B cell (primary cell): Measurements from ENCODE around the gene EPB41L1. TPM values are rescaled to one million over a fixed set of nuclear protein-coding genes. Genes with fewer than 3 reads are reported as not detected.

ENCODE experiments used
- ATAC-seq: fragments of 200-7000 bp; cut with Tn5 transposase; one replicate; pipeline ENCODE4 v1.10.0; 2021; ENCODE audit warnings: low read depth, mild to moderate bottlenecking, moderate number of reproducible peaks, moderate library complexity
- CTCF ChIA-PET: fragments of 350-600 bp; sonication (Branson Sonifier 250); formaldehyde crosslinking; loops from one replicate; lab custom pipeline; 2021; ENCODE audit warnings: antibody characterized with exemption, inconsistent platforms; lab: Charles Lee
- POLR2A ChIA-PET: fragments of 350-600 bp; sonication (Branson Sonifier 250); formaldehyde crosslinking; loops from one replicate; lab custom pipeline; 2021; ENCODE audit warnings: antibody characterized with exemption; lab: Charles Lee
- DNase-seq: peaks from one replicate; pipeline ENCODE4 v3.0.0; 2013
- H2AFZ ChIP-seq: 2 replicates; pipeline ENCODE4 v1.6.1; 2012; ENCODE audit warnings: mild to moderate bottlenecking, low read depth, low read length; ENCODE audit not compliant: insufficient read depth, poor library complexity, severe bottlenecking
- H3K27ac ChIP-seq, 2 donors: 1 replicate in 1 of 2; 2 replicates in 1 of 2; pipeline ENCODE4 v1.5.1; 2012 to 2013; ENCODE audit warnings: low read length in 2 of 2, mild to moderate bottlenecking in 2 of 2, moderate library complexity in 1 of 2
- H3K27me3 ChIP-seq, 4 experiments: fragments of 200-600 bp in 1 of 4; sonication (generic) in 1 of 4; replicated peaks in 1 of 4; 1 replicate in 2 of 4; 2 replicates in 2 of 4; pipeline versions ENCODE4 v1.6.1 to v1.7.0; 2013 to 2016; ENCODE audit warnings: low read length in 3 of 4, mild to moderate bottlenecking in 2 of 4, mixed read lengths in 1 of 4, moderate library complexity in 1 of 4; ENCODE audit not compliant: insufficient read depth in 4 of 4, control insufficient read depth in 3 of 4; ENCODE audit errors: control extremely low read depth in 1 of 4
- H3K36me3 ChIP-seq, 2 experiments: replicated peaks in 1 of 2; 1 replicate in 1 of 2; 2 replicates in 1 of 2; pipeline versions ENCODE4 v1.6.1 to v1.7.1; 2013; ENCODE audit warnings: low read length in 1 of 2; ENCODE audit not compliant: insufficient read depth in 2 of 2, control insufficient read depth in 1 of 2; ENCODE audit errors: control extremely low read depth in 1 of 2, extremely low read depth in 1 of 2
- H3K4me1 ChIP-seq, 2 donors: fragments of 200-600 bp in 1 of 2; sonication (generic) in 1 of 2; 1 replicate in 1 of 2; 2 replicates in 1 of 2; pipeline versions ENCODE4 v1.5.1 to v1.6.1; 2013 to 2017; ENCODE audit warnings: low read length in 2 of 2; ENCODE audit not compliant: control insufficient read depth in 2 of 2, insufficient read depth in 2 of 2
- H3K4me2 ChIP-seq: replicated peaks from 2 replicates; pipeline ENCODE3; 2012; ENCODE audit warnings: mild to moderate bottlenecking, low read depth, low read length; ENCODE audit not compliant: poor library complexity, severe bottlenecking
- H3K4me3 ChIP-seq, 5 experiments: fragments of 200-600 bp in 1 of 5; sonication (generic) in 1 of 5; 1 replicate in 3 of 5; 2 replicates in 2 of 5; pipeline versions ENCODE4 v1.5.1 to v1.7.0; 2011 to 2016; ENCODE audit warnings: low read length in 4 of 5, mild to moderate bottlenecking in 4 of 5, low read depth in 2 of 5, control low read depth in 1 of 5, moderate library complexity in 1 of 5; ENCODE audit not compliant: insufficient read depth in 1 of 5; ENCODE audit errors: control extremely low read depth in 1 of 5, extremely low read depth in 1 of 5
- H3K79me2 ChIP-seq: fragments of 200-600 bp; sonication (generic); one replicate; pipeline ENCODE4 v1.6.0; 2016; ENCODE audit warnings: low read length; ENCODE audit not compliant: control insufficient read depth, insufficient read depth
- H3K9ac ChIP-seq: fragments of 200-600 bp; sonication (generic); 2 replicates; pipeline ENCODE4 v1.6.1; 2017; ENCODE audit warnings: mild to moderate bottlenecking, low read length, moderate library complexity
- H3K9me3 ChIP-seq, 3 donors: one replicate each; pipeline versions ENCODE4 v1.6.1 to v1.7.1; 2013; ENCODE audit warnings: low read length in 2 of 3; ENCODE audit not compliant: control insufficient read depth in 2 of 3, insufficient read depth in 1 of 3; ENCODE audit errors: control extremely low read depth in 1 of 3
- H4K20me1 ChIP-seq: 2 replicates; pipeline ENCODE4 v1.6.0; 2012; ENCODE audit warnings: mild to moderate bottlenecking, low read length; ENCODE audit not compliant: insufficient read depth, control insufficient read depth, poor library complexity, severe bottlenecking
- H3K27ac Mint-ChIP-seq: one replicate; pipeline ENCODE4 v1.8.0; 2021; ENCODE audit warnings: mixed read lengths
- H3K27me3 Mint-ChIP-seq: one replicate; pipeline ENCODE4 v1.8.0; 2021; ENCODE audit warnings: mixed read lengths
- H3K4me1 Mint-ChIP-seq: one replicate; pipeline ENCODE4 v1.8.0; 2021; ENCODE audit warnings: mixed read lengths
- H3K4me3 Mint-ChIP-seq: one replicate; pipeline ENCODE4 v1.8.0; 2021; ENCODE audit warnings: mixed read lengths
- H3K9me3 Mint-ChIP-seq: one replicate; pipeline ENCODE4 v1.8.0; 2022; ENCODE audit warnings: mixed read lengths; ENCODE audit not compliant: insufficient read depth
- EZH2 ChIP-seq: IDR thresholded peaks from 2 replicates; pipeline ENCODE4 v1.6.1; 2012; ENCODE audit warnings: borderline replicate concordance, low read depth, mild to moderate bottlenecking, moderate library complexity, low read length; ENCODE audit not compliant: insufficient read depth, poor library complexity, severe bottlenecking
- WGBS: methylation state at CpG from one replicate; pipeline ENCODE4 v1.1.5; 2013; ENCODE audit warnings: missing lambda C conversion rate; ENCODE audit not compliant: insufficient coverage; 5-methylcytosine and 5-hydroxymethylcytosine counted together
- intact Hi-C: fragments of 100-400 bp; cut with micrococcal nuclease; formaldehyde crosslinking; loops from one replicate; pipeline ENCODE4 v1.10.0; 2022
- polyA plus RNA-seq: library from polyadenylated mRNA; depleted of rRNA; stranded (reverse); fragments of >200 nt; gene quantifications from 2 replicates; pipeline ENCODE4 v1.2.3, GENCODE V29; 2012
- total RNA-seq, 2 donors: library from RNA; stranded (reverse); fragments of 120-200 nt in 1 of 2; gene quantifications; 1 replicate in 1 of 2; 2 replicates in 1 of 2; pipeline versions ENCODE4 v1.2.3 to v1.2.4, GENCODE V29; 2013 to 2022
- TF ChIP-seq, protein P1 (sequence below): fragments of 200-600 bp; IDR thresholded peaks from one replicate; pipeline ENCODE4 v1.8.0; 2022; ENCODE audit warnings: antibody characterized with exemption, mild to moderate bottlenecking

The EPB41L1 gene
- total and polyA plus RNA-seq, 2 donors (not counting 1 experiment from before 2014, with no cell fraction given) = 0.12 to 1.3 TPM

DNA sequence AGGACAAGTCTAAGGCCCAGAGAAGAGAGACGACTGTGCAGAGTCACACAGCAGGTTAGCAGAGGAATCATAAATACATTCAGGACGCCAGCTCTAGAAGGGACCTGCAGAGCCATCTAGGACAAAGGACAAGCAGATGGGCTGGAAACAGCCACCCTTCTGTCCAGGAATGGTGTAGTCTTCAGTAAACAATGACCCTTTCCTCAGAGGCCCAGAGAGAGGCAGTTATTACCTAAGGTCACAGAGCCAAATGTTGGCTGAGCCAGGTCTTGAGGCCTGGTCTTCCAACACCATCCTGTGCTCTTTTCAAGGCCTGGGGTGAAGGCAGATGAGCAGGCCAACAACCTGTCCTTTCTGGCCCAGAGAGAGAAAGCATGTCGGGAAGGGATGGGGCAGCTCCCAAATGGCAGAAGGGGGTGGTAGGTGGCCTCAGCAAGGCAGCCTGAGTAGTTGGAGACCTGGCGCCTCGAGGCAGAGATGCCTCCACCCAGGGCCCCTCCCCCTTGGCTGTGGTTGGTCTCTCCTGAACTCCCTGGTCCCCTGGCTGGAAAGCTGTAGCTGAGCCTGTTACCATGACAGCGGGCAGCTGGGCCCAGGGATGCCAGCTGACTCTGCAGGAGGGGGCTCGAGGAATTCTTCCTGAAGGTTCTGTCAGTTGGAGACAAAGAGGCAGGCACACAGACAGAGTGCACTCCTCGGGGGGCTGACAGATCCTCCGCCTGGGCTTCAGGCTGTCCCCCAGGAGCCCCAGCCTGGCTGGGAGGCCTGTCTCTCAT is 24.8 kb downstream of the EPB41L1 start:
- Mint-ChIP-seq H3K4me1 (no peaks in the 10 kb centered on the region), H3K4me3 (no peak overlapping the region), H3K27ac (no peak overlapping the region), H3K9me3 (no peaks in the 10 kb centered on the region), H3K27me3 (peaks cover 14% of the 10 kb centered on the region)
- Histone ChIP-seq H4K20me1 (no peaks in the 10 kb centered on the region), H2AFZ (no peak overlapping the region), H3K4me2 (no peak overlapping the region), H3K4me1 (no peaks in the 10 kb centered on the region), H3K9ac (no peak overlapping the region), H3K27me3 (peaks cover 0 to 5% (median 0%) of the 10 kb centered on the region in 4 experiments), H3K9me3 (no peaks in the 10 kb centered on the region), H3K36me3 (no peaks in the 10 kb centered on the region), H3K27ac (no peak overlapping the region), H3K79me2 (no peaks in the 10 kb centered on the region), H3K4me3 (no peak overlapping the region)
- TF ChIP-seq, protein P1, sequence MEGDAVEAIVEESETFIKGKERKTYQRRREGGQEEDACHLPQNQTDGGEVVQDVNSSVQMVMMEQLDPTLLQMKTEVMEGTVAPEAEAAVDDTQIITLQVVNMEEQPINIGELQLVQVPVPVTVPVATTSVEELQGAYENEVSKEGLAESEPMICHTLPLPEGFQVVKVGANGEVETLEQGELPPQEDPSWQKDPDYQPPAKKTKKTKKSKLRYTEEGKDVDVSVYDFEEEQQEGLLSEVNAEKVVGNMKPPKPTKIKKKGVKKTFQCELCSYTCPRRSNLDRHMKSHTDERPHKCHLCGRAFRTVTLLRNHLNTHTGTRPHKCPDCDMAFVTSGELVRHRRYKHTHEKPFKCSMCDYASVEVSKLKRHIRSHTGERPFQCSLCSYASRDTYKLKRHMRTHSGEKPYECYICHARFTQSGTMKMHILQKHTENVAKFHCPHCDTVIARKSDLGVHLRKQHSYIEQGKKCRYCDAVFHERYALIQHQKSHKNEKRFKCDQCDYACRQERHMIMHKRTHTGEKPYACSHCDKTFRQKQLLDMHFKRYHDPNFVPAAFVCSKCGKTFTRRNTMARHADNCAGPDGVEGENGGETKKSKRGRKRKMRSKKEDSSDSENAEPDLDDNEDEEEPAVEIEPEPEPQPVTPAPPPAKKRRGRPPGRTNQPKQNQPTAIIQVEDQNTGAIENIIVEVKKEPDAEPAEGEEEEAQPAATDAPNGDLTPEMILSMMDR = no peak
- TF ChIP-seq EZH2 = no peak
- intact Hi-C loops = no loop called here
- POLR2A ChIA-PET = interaction anchor here (0.6 kb wide), 1 partner anchor 1791 kb away, joined by 3 read pairs; no protein-coding TSS in a partner anchor
- no peak for ATAC-seq
- WGBS = 91% methylated on average over 8 of the region's 9 CpGs
- CTCF ChIA-PET = no interaction called here
- no peak for DNase-seq

DNA sequence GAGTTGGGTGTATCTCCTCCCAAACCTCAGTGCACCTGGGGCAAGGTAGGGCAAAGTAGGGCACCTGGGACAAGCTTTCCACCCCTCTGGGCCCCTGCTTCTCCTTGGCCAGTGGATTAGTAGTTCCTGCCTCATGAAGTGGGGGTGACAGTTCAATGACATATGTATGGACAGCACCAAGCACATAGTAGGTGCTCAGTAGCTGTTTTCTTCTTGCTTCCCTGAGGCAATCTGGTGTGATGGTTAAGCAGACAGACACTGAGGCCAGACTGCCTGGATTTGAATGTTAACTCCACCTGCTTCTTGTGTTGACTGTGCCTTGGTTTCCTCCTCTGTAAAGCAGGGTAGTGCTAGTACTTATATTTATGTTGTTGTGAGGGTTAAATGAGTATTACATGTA is 25.8 kb downstream of the EPB41L1 start:
- Mint-ChIP-seq H3K9me3 (no peaks in the 10 kb centered on the region), H3K27me3 (peaks cover 13% of the 10 kb centered on the region), H3K27ac (no peak overlapping the region), H3K4me3 (no peak overlapping the region), H3K4me1 (no peaks in the 10 kb centered on the region)
- ChIA-PET CTCF (interaction anchor here (0.9 kb wide), 1 partner anchor 22 kb away, joined by 3 read pairs; no protein-coding TSS in a partner anchor), POLR2A (interaction anchor here (0.6 kb wide), 1 partner anchor 1792 kb away, joined by 3 read pairs; no protein-coding TSS in a partner anchor)
- Histone ChIP-seq H3K4me1 (no peaks in the 10 kb centered on the region), H3K79me2 (no peaks in the 10 kb centered on the region), H3K36me3 (no peaks in the 10 kb centered on the region), H4K20me1 (no peaks in the 10 kb centered on the region), H2AFZ (no peak overlapping the region), H3K9me3 (no peaks in the 10 kb centered on the region), H3K4me3 (no peak overlapping the region), H3K27me3 (peaks cover 0 to 5% (median 0%) of the 10 kb centered on the region in 4 experiments), H3K27ac (no peak overlapping the region), H3K9ac (no peak overlapping the region), H3K4me2 (no peak overlapping the region)
- ATAC-seq = no peak
- intact Hi-C loops = no loop called here
- TF ChIP-seq EZH2 = no peak
- TF ChIP-seq, protein P1 = no peak
- no peak for DNase-seq
